MG63 (cell line): ENCODE measurements around the gene PRKCA. TPM values are rescaled to one million over a fixed set of nuclear protein-coding genes. Genes with fewer than 3 reads are reported as not detected.
"Not testable (repeated sequence)": the region's sequence is repeated elsewhere in the genome, so short reads cannot be mapped to it uniquely, and the experiment has no call there.

Source experiments
- DNase-seq: peaks from one replicate; pipeline ENCODE4 v3.0.0-alpha.2; 2020
- H3K27me3 ChIP-seq: fragments of 250-450 bp; sonication (Bioruptor Pico); 2 replicates; pipeline ENCODE4 v1.5.1; 2020; ENCODE audit warnings: mild to moderate bottlenecking, moderate library complexity
- H3K36me3 ChIP-seq: fragments of 250-450 bp; sonication (Bioruptor Pico); 2 replicates; pipeline ENCODE4 v1.5.1; 2020; ENCODE audit warnings: mild to moderate bottlenecking, moderate library complexity
- H3K4me3 ChIP-seq: fragments of 250-450 bp; sonication (Bioruptor Pico); 2 replicates; pipeline ENCODE4 v1.5.1; 2020; ENCODE audit warnings: mild to moderate bottlenecking, moderate library complexity
- H3K9me3 ChIP-seq: fragments of 250-450 bp; sonication (Bioruptor Pico); 2 replicates; pipeline ENCODE4 v1.5.1; 2020; ENCODE audit warnings: mild to moderate bottlenecking, moderate library complexity
- total RNA-seq: library from RNA; depleted of rRNA; stranded (reverse); fragments of >200 nt; shearing (Covaris generic); gene quantifications from 2 replicates; pipeline ENCODE4 v1.2.3, GENCODE V29; 2014; ENCODE audit warnings: low replicate concordance

The PRKCA gene
- total RNA-seq, 1 experiment from 2014 or later, result 17.3 TPM

GRCh38 chr17:66381701-66382362, 79.4 kb downstream of the PRKCA start:
- H3K36me3 ChIP-seq, result no peaks in the 10 kb centered on the region; the same call in 1 of the 2 replicates
- H3K9me3 ChIP-seq, result no peaks in the 10 kb centered on the region
- DNase-seq, result no peak
- H3K27me3 ChIP-seq, result no peaks in the 10 kb centered on the region
- H3K4me3 ChIP-seq, result no peak overlapping the region

DNA sequence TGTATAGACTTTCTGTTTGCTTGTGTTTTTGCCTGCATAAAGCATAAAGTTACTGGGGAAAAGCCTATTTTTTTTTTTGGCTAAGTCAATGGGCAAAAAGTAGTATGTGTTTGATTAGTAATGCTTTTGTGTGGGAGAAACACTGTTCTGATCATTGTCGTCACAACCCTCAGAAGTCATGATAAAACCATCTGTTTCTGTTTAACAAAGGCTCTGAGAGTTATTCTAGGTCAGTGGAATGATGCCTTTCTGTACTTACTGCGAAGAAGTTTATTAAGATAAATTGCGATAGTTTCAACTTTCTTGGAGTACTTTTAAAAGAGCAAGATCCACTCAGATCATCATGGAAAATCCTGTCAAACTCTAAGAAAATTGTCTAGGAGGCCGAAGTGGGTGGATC, 80.9 kb downstream of the PRKCA start:
- DNase-seq, result no peak
- Histone ChIP-seq H3K27me3 (no peaks in the 10 kb centered on the region), H3K9me3 (no peaks in the 10 kb centered on the region), H3K4me3 (no peak overlapping the region), H3K36me3 (no peaks in the 10 kb centered on the region; the same call in 1 of the 2 replicates)

GRCh38 chr17:66386498-66387351, 84.3 kb downstream of the PRKCA start:
- Histone ChIP-seq H3K36me3 (peaks cover 3% of the 10 kb centered on the region; the same call in 1 of the 2 replicates), H3K4me3 (no peak overlapping the region), H3K9me3 (no peaks in the 10 kb centered on the region), H3K27me3 (no peaks in the 10 kb centered on the region)
- DNase-seq, result no peak

DNA sequence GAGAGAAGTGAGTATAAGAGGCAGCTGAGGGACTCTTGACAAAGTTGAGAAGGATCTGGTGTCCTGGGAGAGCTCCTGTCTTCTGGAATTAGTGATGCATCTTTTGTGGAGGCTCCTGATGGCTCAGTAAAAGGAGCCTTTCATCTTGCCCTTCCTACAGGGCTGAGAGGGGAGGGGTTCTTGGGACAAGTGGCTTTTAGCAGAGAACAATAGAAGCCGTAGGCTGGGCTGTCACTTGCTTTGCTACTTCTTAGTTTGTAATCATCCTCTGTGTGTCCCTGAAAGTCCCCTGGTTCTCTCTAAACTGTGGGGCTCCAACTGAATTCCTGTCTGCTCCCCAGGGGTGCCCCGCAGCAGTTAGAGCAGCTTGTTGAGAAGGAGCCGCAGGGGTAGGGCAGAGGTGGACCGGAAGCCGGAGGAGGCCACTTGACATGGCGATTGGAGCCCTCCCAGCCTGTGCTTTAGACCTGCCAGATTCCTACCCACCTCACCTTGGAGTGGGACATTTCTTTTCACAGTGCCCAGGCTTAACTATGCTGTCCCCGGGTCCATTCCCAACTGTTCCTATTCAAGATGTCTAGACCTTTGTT, 85.1 kb downstream of the PRKCA start:
- no peak overlapping the region for H3K4me3 ChIP-seq
- no peaks in the 10 kb centered on the region for H3K9me3 ChIP-seq
- H3K27me3 ChIP-seq, result no peaks in the 10 kb centered on the region
- no peak for DNase-seq
- H3K36me3 ChIP-seq, result 0 out of 2 replicates have a peak, but pooled peaks cover 3% of the 10 kb centered on the region

GRCh38 chr17:66392783-66393437, 90.5 kb downstream of the PRKCA start:
- H3K36me3 ChIP-seq, result peaks cover 6% of the 10 kb centered on the region; the same call in 1 of the 2 replicates
- no peak for DNase-seq
- no peaks in the 10 kb centered on the region for H3K27me3 ChIP-seq
- no peak overlapping the region for H3K4me3 ChIP-seq
- no peaks in the 10 kb centered on the region for H3K9me3 ChIP-seq

DNA sequence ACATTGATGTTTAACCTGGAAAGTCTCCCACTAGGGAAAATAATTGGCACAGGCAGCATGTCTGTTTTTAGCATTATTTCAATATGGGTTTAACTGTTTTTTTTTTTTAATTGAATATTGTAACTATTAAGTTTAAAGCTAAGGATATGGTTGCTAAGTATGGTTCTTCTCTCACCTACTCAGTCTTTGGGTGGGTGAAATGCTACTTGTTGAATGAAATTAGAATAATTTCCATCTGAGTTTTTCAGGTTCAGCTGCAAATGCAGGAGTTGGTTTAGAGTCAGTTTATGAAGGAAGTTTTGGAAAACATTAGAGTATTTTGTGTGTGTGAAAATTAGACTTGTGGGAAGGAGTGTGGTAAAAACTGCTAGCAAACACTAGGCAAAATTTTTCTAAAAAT, 93.5 kb downstream of the PRKCA start:
- DNase-seq, result no peak
- Histone ChIP-seq H3K27me3 (no peaks in the 10 kb centered on the region), H3K4me3 (no peak overlapping the region), H3K9me3 (peaks cover 3% of the 10 kb centered on the region; the same call in 1 of the 2 replicates), H3K36me3 (peaks cover 9% of the 10 kb centered on the region; the same call in 1 of the 2 replicates)

- Histone ChIP-seq H3K27me3 (no peaks in the 10 kb centered on the region), H3K36me3 (peaks cover 6% of the 10 kb centered on the region; the same call in 1 of the 2 replicates), H3K4me3 (no peak overlapping the region), H3K9me3 (peaks cover 3% of the 10 kb centered on the region; the same call in 1 of the 2 replicates)
- no peak for DNase-seq
Measured at GRCh38 chr17:66397486-66397885, 95.1 kb downstream of the PRKCA start.

- Histone ChIP-seq H3K27me3 (no peaks in the 10 kb centered on the region), H3K9me3 (peaks cover 3% of the 10 kb centered on the region; the same call in 1 of the 2 replicates), H3K4me3 (no peak overlapping the region), H3K36me3 (peaks cover 6% of the 10 kb centered on the region; the same call in 1 of the 2 replicates)
- DNase-seq, result no peak
Measured at GRCh38 chr17:66398059-66398458, 95.6 kb downstream of the PRKCA start.

DNA sequence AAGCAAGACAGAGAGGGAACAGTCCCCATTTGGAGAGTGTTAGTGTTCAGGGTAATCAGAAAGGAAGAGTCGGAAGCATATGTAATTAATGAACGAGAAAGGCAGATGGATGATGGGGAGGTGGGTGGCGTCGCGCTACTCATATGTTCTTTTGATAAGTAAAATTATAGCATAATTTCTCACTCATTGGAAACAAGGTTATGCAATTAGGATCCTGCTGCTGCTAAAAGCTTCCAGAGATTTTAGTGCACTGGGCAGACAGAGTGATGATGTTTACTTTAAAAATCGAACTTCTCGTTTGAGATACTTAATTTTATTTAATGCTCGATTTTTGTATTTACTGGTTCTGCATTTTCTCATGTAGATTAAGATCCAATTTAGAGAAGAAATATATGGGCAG, 96.2 kb downstream of the PRKCA start:
- DNase-seq, result no peak
- Histone ChIP-seq H3K4me3 (no peak overlapping the region), H3K9me3 (peaks cover 3% of the 10 kb centered on the region; the same call in 1 of the 2 replicates), H3K36me3 (peaks cover 6% of the 10 kb centered on the region; the same call in 1 of the 2 replicates), H3K27me3 (no peaks in the 10 kb centered on the region)

GRCh38 chr17:66399441-66399840, 97.0 kb downstream of the PRKCA start:
- H3K27me3 ChIP-seq, result no peaks in the 10 kb centered on the region
- no peak overlapping the region for H3K4me3 ChIP-seq
- peaks cover 3% of the 10 kb centered on the region; the same call in 1 of the 2 replicates for H3K9me3 ChIP-seq
- no peak for DNase-seq
- H3K36me3 ChIP-seq, result peaks cover 6% of the 10 kb centered on the region; the same call in 1 of the 2 replicates

- not testable (repeated sequence) for H3K36me3 ChIP-seq, H3K9me3 ChIP-seq, H3K4me3 ChIP-seq, H3K27me3 ChIP-seq, DNase-seq
Measured at GRCh38 chr17:66400041-66400688, 97.8 kb downstream of the PRKCA start.

- peaks cover 6% of the 10 kb centered on the region; the same call in 1 of the 2 replicates for H3K36me3 ChIP-seq
- H3K27me3 ChIP-seq, result no peaks in the 10 kb centered on the region
- peaks cover 3% of the 10 kb centered on the region; the same call in 1 of the 2 replicates for H3K9me3 ChIP-seq
- H3K4me3 ChIP-seq, result no peak overlapping the region
- no peak for DNase-seq
Measured at GRCh38 chr17:66400698-66401097, 98.3 kb downstream of the PRKCA start.

GRCh38 chr17:66401364-66401763, 99.0 kb downstream of the PRKCA start:
- Histone ChIP-seq H3K9me3 (peaks cover 3% of the 10 kb centered on the region; the same call in 1 of the 2 replicates), H3K4me3 (no peak overlapping the region), H3K27me3 (no peaks in the 10 kb centered on the region), H3K36me3 (peaks cover 6% of the 10 kb centered on the region; the same call in 1 of the 2 replicates)
- DNase-seq, result no peak

DNA sequence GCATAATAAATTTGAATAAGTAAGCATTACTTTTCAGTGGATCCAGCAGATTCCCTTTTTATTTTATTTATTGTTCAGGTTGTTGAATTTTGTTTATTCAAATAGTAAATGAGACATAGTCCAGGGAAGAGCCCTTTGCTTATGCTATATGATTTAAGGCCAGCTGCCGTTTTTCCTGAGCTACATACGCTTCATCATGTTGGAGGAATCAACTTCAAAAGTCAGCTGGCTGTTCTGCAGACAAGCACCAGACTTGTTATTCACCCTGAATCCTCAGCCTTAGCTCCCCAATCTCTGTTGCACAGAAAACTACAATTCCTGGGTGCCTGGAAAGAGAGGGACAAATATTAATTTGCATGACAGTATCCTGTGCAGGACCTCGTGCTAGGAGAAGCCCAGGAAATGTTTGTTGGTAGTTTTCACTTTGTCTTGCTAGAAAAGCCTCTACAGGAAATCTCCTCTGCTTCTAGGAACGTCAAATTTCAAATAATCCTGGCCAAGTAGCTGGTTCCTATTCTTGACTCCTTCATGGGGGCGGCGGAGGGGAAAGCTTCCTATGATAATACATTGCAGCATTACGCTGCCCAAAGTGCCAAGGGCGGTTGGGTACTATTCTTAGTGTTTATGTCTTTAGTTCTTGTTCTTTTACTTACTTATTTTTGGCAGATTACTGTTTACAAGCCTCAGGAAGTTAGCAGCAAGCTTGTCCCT, 101.6 kb downstream of the PRKCA start:
- no peaks in the 10 kb centered on the region for H3K27me3 ChIP-seq
- H3K9me3 ChIP-seq, result peaks cover 3% of the 10 kb centered on the region; the same call in 1 of the 2 replicates
- no peak for DNase-seq
- H3K36me3 ChIP-seq, result 0 out of 2 replicates have a peak, but pooled peaks cover 3% of the 10 kb centered on the region
- H3K4me3 ChIP-seq, result no peak overlapping the region

- Histone ChIP-seq H3K9me3 (no peaks in the 10 kb centered on the region), H3K4me3 (no peak overlapping the region), H3K36me3 (no peaks in the 10 kb centered on the region), H3K27me3 (no peaks in the 10 kb centered on the region)
- DNase-seq, result peak; percentile 76
Measured at GRCh38 chr17:66405836-66406677, 103.6 kb downstream of the PRKCA start.
